ENCODE results near the gene DDX53.

GRCh38 chrX:22969411-22969810 is 30.3 kb upstream of the DDX53 start:
- TF ChIP-seq POLR2A (IDR thresholded peaks at IDR 0.05) (no peak), CTCF (IDR thresholded peaks at IDR 0.05) (no peak), POLR2AphosphoS5 (IDR thresholded peaks at IDR 0.05) (no peak)

All from breast epithelium (tissue), 3 donors.